ENCODE measurements around the gene SF3B3.
"Not testable (repeated sequence)": the region's sequence is repeated elsewhere in the genome, so short reads cannot be mapped to it uniquely, and the experiment has no call there.

SF3B3 gene

GRCh38 chr16:70526403-70526802, 2.8 kb downstream of the SF3B3 start:
- no peak overlapping the region for H2AFZ ChIP-seq (ENCODE audit: low read length)
- DNase-seq = no peak
- TF ChIP-seq, protein P1, sequence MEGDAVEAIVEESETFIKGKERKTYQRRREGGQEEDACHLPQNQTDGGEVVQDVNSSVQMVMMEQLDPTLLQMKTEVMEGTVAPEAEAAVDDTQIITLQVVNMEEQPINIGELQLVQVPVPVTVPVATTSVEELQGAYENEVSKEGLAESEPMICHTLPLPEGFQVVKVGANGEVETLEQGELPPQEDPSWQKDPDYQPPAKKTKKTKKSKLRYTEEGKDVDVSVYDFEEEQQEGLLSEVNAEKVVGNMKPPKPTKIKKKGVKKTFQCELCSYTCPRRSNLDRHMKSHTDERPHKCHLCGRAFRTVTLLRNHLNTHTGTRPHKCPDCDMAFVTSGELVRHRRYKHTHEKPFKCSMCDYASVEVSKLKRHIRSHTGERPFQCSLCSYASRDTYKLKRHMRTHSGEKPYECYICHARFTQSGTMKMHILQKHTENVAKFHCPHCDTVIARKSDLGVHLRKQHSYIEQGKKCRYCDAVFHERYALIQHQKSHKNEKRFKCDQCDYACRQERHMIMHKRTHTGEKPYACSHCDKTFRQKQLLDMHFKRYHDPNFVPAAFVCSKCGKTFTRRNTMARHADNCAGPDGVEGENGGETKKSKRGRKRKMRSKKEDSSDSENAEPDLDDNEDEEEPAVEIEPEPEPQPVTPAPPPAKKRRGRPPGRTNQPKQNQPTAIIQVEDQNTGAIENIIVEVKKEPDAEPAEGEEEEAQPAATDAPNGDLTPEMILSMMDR (IDR thresholded peaks at IDR 0.05; ENCODE audit: low read length) = no peak
- TF ChIP-seq EZH2 (optimal IDR thresholded peaks at IDR 0.05; ENCODE audit: low read depth, low read length) (no peak), EZH2phosphoT487 (IDR thresholded peaks at IDR 0.05; ENCODE audit: low read length) (no peak)
- peaks cover 9% of the 10 kb centered on the region for H3K4me1 ChIP-seq (ENCODE audit: low read length)
- H3K4me3 ChIP-seq (ENCODE audit: low read length) = peak overlapping the region; percentile 29; the same call in 1 of the 2 replicates
- peaks cover 35% of the 10 kb centered on the region for H4K20me1 ChIP-seq (ENCODE audit: insufficient read depth, low read length)
- peaks cover 25% of the 10 kb centered on the region for H3F3A ChIP-seq (ENCODE audit: insufficient read depth, low read length)
- H3K27ac ChIP-seq (ENCODE audit: low read length) = 0 out of 2 replicates have a peak overlapping the region, but pooled peaks have one; percentile 1
- no peaks in the 10 kb centered on the region for H3K27me3 ChIP-seq (replicated peaks; ENCODE audit: insufficient read depth, low read length)
- H3K9me3 ChIP-seq (replicated peaks; ENCODE audit: insufficient read depth, low read length) = no peaks in the 10 kb centered on the region
- peaks cover 12% of the 10 kb centered on the region for H3K36me3 ChIP-seq (replicated peaks; ENCODE audit: insufficient read depth, low read length)
- H3K9ac ChIP-seq (ENCODE audit: low read length) = no peak overlapping the region; the same call in 1 of the 2 replicates
- peak overlapping the region; percentile 56 for H3K4me2 ChIP-seq (ENCODE audit: low read depth, low read length)
- H3K9me2 ChIP-seq (replicated peaks; ENCODE audit: insufficient read depth, low read length) = no peaks in the 10 kb centered on the region
- peaks cover 95% of the 10 kb centered on the region for H3K79me2 ChIP-seq (ENCODE audit: low read length)

DNA sequence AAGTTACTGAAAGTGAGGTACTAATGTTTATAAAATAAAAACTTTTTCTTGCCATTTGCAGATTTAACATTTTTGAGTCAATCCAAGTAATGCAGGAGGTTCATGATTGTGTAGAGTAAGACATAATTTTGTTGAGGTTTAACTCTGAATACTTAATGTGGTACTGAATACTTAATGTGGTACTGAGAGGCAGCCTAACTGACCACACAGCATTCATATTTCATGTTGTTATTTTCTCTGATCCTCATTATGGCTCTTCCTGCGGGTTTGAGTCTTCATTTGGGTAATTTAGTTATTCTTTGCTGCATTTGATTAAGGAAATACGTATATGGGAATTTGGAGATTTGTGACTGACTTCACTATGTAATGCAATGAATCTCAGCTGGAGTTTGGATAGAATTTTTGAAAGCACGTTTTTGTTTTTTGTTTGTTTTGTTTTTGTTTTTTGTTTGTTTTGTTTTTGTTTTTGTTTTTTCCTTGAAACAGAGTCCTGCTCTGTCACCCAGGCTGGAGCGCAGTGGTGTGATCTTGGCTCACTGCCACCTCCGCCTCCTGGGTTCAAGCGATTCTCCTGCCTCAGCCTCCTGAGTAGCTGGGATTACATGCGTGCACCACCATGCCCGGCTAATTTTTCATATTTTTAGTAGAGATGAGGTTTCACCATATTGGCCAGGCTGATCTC, 3.8 kb downstream of the SF3B3 start:
- Histone ChIP-seq H3K27ac (ENCODE audit: low read length) (no peak overlapping the region), H3K36me3 (replicated peaks; ENCODE audit: insufficient read depth, low read length) (peaks cover 15% of the 10 kb centered on the region), H4K20me1 (ENCODE audit: insufficient read depth, low read length) (peaks cover 38% of the 10 kb centered on the region)

DNA sequence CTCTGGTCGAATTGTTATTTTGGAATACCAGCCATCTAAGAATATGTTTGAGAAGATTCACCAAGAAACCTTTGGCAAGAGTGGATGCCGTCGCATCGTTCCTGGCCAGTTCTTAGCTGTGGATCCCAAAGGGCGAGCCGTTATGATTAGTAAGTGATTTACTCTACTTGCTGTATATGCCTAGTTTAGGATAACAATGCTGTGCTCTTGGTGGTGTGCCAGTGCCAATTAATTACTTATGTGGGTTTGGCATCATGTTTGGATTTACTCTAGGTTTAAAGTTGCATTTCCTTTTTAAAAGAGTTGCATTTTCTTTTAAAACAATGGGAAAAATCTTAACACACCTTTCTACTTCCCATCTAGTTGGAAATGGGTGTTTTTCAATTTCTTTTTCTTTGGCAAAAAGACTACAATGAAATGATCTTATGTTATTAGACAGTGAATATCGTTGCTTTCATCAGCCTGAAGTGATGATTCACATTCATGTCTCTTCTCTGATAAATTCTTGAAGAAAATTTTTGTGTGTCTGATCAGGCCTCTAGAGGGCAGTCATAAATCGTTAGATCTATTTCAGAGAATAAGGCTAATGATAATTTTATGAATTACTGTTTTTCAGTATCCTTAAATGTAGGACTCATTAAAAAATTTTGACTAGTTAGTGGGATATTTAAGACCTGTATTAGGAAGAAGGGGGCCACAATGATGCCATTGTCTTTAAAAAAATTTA, 5.6 kb downstream of the SF3B3 start:
- Histone ChIP-seq H3K36me3 (replicated peaks; ENCODE audit: insufficient read depth, low read length) (peaks cover 32% of the 10 kb centered on the region), H3K9me2 (replicated peaks; ENCODE audit: insufficient read depth, low read length) (no peaks in the 10 kb centered on the region), H3K9me3 (replicated peaks; ENCODE audit: insufficient read depth, low read length) (no peaks in the 10 kb centered on the region), H3K27ac (ENCODE audit: low read length) (no peak overlapping the region), H3K79me2 (ENCODE audit: low read length) (peaks cover 99% of the 10 kb centered on the region), H3F3A (ENCODE audit: insufficient read depth, low read length) (peaks cover 5% of the 10 kb centered on the region; the same call in 1 of the 2 replicates), H3K4me1 (ENCODE audit: low read length) (peaks cover 8% of the 10 kb centered on the region), H3K4me2 (ENCODE audit: low read depth, low read length) (peak overlapping the region; percentile 22; the same call in 1 of the 2 replicates), H4K20me1 (ENCODE audit: insufficient read depth, low read length) (peaks cover 54% of the 10 kb centered on the region), H3K4me3 (ENCODE audit: low read length) (no peak overlapping the region; the same call in 1 of the 2 replicates), H2AFZ (ENCODE audit: low read length) (no peak overlapping the region), H3K9ac (ENCODE audit: low read length) (no peak overlapping the region), H3K27me3 (replicated peaks; ENCODE audit: insufficient read depth, low read length) (no peaks in the 10 kb centered on the region)
- TF ChIP-seq EZH2 (optimal IDR thresholded peaks at IDR 0.05; ENCODE audit: low read depth, low read length) (no peak), EZH2phosphoT487 (IDR thresholded peaks at IDR 0.05; ENCODE audit: low read length) (no peak)
- TF ChIP-seq, protein P1 (IDR thresholded peaks at IDR 0.05; ENCODE audit: low read length) = peak; percentile 53
- DNase-seq = peak; percentile 58

More for the DNA sequence above, 3.8 kb downstream of the SF3B3 start:
- Histone ChIP-seq H3K4me3 (ENCODE audit: low read length) (no peak overlapping the region), H3K79me2 (ENCODE audit: low read length) (peaks cover 98% of the 10 kb centered on the region), H3F3A (ENCODE audit: insufficient read depth, low read length) (peaks cover 18% of the 10 kb centered on the region), H3K9me3 (replicated peaks; ENCODE audit: insufficient read depth, low read length) (no peaks in the 10 kb centered on the region), H3K9me2 (replicated peaks; ENCODE audit: insufficient read depth, low read length) (no peaks in the 10 kb centered on the region), H3K9ac (ENCODE audit: low read length) (no peak overlapping the region), H3K4me1 (ENCODE audit: low read length) (peaks cover 8% of the 10 kb centered on the region), H3K4me2 (ENCODE audit: low read depth, low read length) (peak overlapping the region; percentile 56), H2AFZ (ENCODE audit: low read length) (no peak overlapping the region), H3K27me3 (replicated peaks; ENCODE audit: insufficient read depth, low read length) (no peaks in the 10 kb centered on the region)
- TF ChIP-seq EZH2phosphoT487 (IDR thresholded peaks at IDR 0.05; ENCODE audit: low read length) (no peak), EZH2 (optimal IDR thresholded peaks at IDR 0.05; ENCODE audit: low read depth, low read length) (no peak)
- TF ChIP-seq, protein P1 (IDR thresholded peaks at IDR 0.05; ENCODE audit: low read length) = no peak
- DNase-seq = no peak

- not testable (repeated sequence) for H3K9me2 ChIP-seq (replicated peaks; ENCODE audit: insufficient read depth, low read length); H3K9me3 ChIP-seq (replicated peaks; ENCODE audit: insufficient read depth, low read length); H3K4me1 ChIP-seq (ENCODE audit: low read length); H2AFZ ChIP-seq (ENCODE audit: low read length); H3F3A ChIP-seq (ENCODE audit: insufficient read depth, low read length); DNase-seq; H3K4me2 ChIP-seq (ENCODE audit: low read depth, low read length); H3K27me3 ChIP-seq (replicated peaks; ENCODE audit: insufficient read depth, low read length); H3K4me3 ChIP-seq (ENCODE audit: low read length); H3K9ac ChIP-seq (ENCODE audit: low read length); H3K27ac ChIP-seq (ENCODE audit: low read length)
- Histone ChIP-seq H4K20me1 (ENCODE audit: insufficient read depth, low read length) (peaks cover 56% of the 10 kb centered on the region), H3K36me3 (replicated peaks; ENCODE audit: insufficient read depth, low read length) (peaks cover 32% of the 10 kb centered on the region), H3K79me2 (ENCODE audit: low read length) (peaks cover 99% of the 10 kb centered on the region)
These were observed 6.3 kb downstream of the SF3B3 start for GRCh38 chr16:70529954-70530353.
